GM19397 (cell line): Measurements from ENCODE around the gene STUB1.

ENCODE experiments used
- ATAC-seq: cut with Tn5 transposase; IDR thresholded peaks from one replicate; pipeline ENCODE4 v1.9.1; 2021; ENCODE audit warnings: mild to moderate bottlenecking, moderate library complexity; ENCODE audit not compliant: unreplicated experiment

The STUB1 gene

GRCh38 chr16:643050-643368 is 37.2 kb upstream of the STUB1 start:
- no peak for ATAC-seq

GRCh38 chr16:644556-644955 is 35.7 kb upstream of the STUB1 start:
- ATAC-seq, result no peak

- no peak for ATAC-seq
Observed at GRCh38 chr16:645852-646678, 34.1 kb upstream of the STUB1 start.

- ATAC-seq, result no peak
Observed at GRCh38 chr16:646679-647172, 33.5 kb upstream of the STUB1 start.

GRCh38 chr16:647173-647902 is 32.9 kb upstream of the STUB1 start:
- ATAC-seq, result no peak

- no peak for ATAC-seq
Observed at GRCh38 chr16:648071-648780, 32.0 kb upstream of the STUB1 start.

- peak; percentile 69 for ATAC-seq
Observed at GRCh38 chr16:648781-649589, 31.2 kb upstream of the STUB1 start, which contains the start of gene WDR90. Gene WDR90, plus strand, starts transcription at chr16:649365. Its CDS starts 52 bp downstream, at chr16:649417.

- peak; percentile 11 for ATAC-seq
Observed at GRCh38 chr16:649631-650030, 30.6 kb upstream of the STUB1 start.

- ATAC-seq, result no peak
Observed at GRCh38 chr16:651844-652243, 28.4 kb upstream of the STUB1 start.

GRCh38 chr16:652454-653305 is 27.5 kb upstream of the STUB1 start:
- ATAC-seq, result no peak

- ATAC-seq, result no peak
Observed at GRCh38 chr16:654034-654433, 26.2 kb upstream of the STUB1 start.

GRCh38 chr16:657487-657886 is 22.7 kb upstream of the STUB1 start:
- no peak for ATAC-seq

- ATAC-seq, result no peak
Observed at GRCh38 chr16:658679-659571, 21.3 kb upstream of the STUB1 start.

GRCh38 chr16:659618-660017 is 20.6 kb upstream of the STUB1 start:
- no peak for ATAC-seq

- no peak for ATAC-seq
Observed at GRCh38 chr16:660132-660458, 20.1 kb upstream of the STUB1 start.

GRCh38 chr16:660459-661183 is 19.6 kb upstream of the STUB1 start:
- no peak for ATAC-seq

- ATAC-seq, result no peak
Observed at GRCh38 chr16:661184-661821, 18.9 kb upstream of the STUB1 start.

GRCh38 chr16:662095-662494 is 18.1 kb upstream of the STUB1 start:
- no peak for ATAC-seq
